Endothelial cell of umbilical vein (primary cell): ENCODE results near the gene CNGA4.

Source experiments
- CTCF ChIP-seq, 2 donors: IDR thresholded peaks; 1 replicate in 1 of 2; 2 replicates in 1 of 2; pipeline ENCODE4 v1.5.1; 2011; ENCODE audit warnings: low read length in 2 of 2, mild to moderate bottlenecking in 2 of 2, moderate library complexity in 2 of 2, control low read depth in 1 of 2, inconsistent platforms in 1 of 2, low read depth in 1 of 2; ENCODE audit not compliant: insufficient read depth in 1 of 2; ENCODE audit errors: extremely low read depth in 1 of 2
- EZH2 ChIP-seq: IDR thresholded peaks from 2 replicates; pipeline ENCODE4 v1.6.1; 2012; ENCODE audit warnings: borderline replicate concordance, low read depth, mild to moderate bottlenecking, moderate library complexity, low read length, inconsistent platforms; ENCODE audit not compliant: severe bottlenecking
- POLR2A ChIP-seq: IDR thresholded peaks from 2 replicates; pipeline ENCODE4 v1.6.1; 2012; ENCODE audit warnings: low read depth, mild to moderate bottlenecking, control low read depth, low read length

- TF ChIP-seq CTCF (IDR thresholded peaks at IDR 0.05; ENCODE audit: extremely low read depth in 1 of 2, insufficient read depth in 1 of 2, low read depth in 1 of 2, low read length in 2 of 2) (no peak), EZH2 (no peak), POLR2A (no peak)
These were observed 10.4 kb upstream of the CNGA4 start for GRCh38 chr11:6228520-6228919.
